Right lobe of liver (tissue), 4 donors: ENCODE data around the gene RBSN.

Experiments used
- CTCF ChIP-seq, 4 donors: fragments of 200-600 bp in 3 of 4; fragments of 450-650 bp in 1 of 4; IDR thresholded peaks; one replicate each; pipeline versions ENCODE4 v1.5.1 to v1.8.0; 2016 to 2022; ENCODE audit warnings: antibody characterized with exemption in 4 of 4, mild to moderate bottlenecking in 2 of 4
- POLR2A ChIP-seq: fragments of 450-650 bp; IDR thresholded peaks from one replicate; pipeline ENCODE4 v1.6.1; 2017; ENCODE audit warnings: antibody characterized with exemption, mild to moderate bottlenecking
- donor health status: DM: no; HTN: no; CAD: no.
- donor health status: DM: no; HTN: no; CAD: no.
- donor health status: DM: no; HTN: yes; CAD: no.

DNA sequence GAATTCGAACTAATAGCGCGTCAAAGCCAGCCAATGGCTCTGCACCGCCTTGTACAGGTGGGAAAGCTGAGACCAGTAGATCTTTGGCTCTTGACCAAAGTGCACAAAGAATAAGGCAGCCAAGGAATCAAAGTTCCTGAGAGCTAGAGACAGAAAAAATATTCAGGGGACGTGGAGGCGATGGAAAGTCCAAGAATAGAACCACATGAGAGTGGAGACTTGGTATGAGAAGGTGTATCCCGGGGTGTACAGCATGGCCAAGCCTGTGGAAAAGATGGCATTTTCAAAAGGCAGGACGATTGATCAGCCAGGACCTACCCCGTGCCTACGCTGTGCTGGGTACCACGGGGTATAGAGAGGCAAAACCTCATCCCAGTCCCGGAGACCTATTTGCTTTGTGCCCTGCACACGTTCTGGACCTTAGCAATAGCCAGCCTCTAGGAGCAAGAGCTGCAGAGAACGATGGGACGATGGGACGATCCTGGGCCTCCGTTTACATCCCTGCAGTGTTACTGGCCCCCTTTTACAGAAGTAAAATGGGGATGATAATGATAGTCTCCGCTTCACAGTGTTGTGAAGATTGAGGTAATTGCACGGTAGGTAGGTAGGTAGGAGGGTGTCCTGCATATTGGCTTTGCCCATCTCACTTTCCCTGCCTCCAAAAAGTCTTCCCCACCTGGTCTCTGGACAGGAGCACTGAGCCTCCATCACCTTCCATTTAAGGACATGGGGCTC is 583 bp upstream of the RBSN start:
- TF ChIP-seq CTCF (IDR thresholded peaks at IDR 0.05) (no peak), POLR2A (no peak)
